Naive thymus-derived CD4-positive, alpha-beta T cell (primary cell): Measurements from ENCODE around the gene TMEM169. TPM values are rescaled to one million over a fixed set of nuclear protein-coding genes. Genes with fewer than 3 reads are reported as not detected.

ENCODE experiments used
- ATAC-seq: fragments of 150-1000 bp; cut with Tn5 transposase; 2 replicates; pipeline ENCODE4 v1.10.0; 2021; ENCODE audit warnings: mild to moderate bottlenecking, moderate library complexity
- CTCF ChIA-PET: fragments of 350-600 bp; sonication (Branson Sonifier 250); formaldehyde crosslinking; loops from one replicate; lab custom pipeline; 2021; ENCODE audit warnings: antibody characterized with exemption; lab: Charles Lee
- POLR2A ChIA-PET: fragments of 350-600 bp; sonication (Branson Sonifier 250); formaldehyde crosslinking; loops from one replicate; lab custom pipeline; 2021; ENCODE audit warnings: antibody characterized with exemption, inconsistent platforms; lab: Charles Lee
- DNase-seq, 9 donors: peaks; one replicate each; pipeline versions ENCODE4 v3.0.0 to v3.0.0-alpha.2; 2020 to 2022; ENCODE audit warnings: mixed read lengths in 1 of 9
- H3K27ac ChIP-seq: one replicate; pipeline ENCODE4 v1.7.0; 2013; ENCODE audit warnings: mild to moderate bottlenecking, low read depth, low read length, moderate library complexity
- H3K27me3 ChIP-seq, 2 donors: one replicate each; pipeline ENCODE4 v1.7.0; 2013; ENCODE audit warnings: low read length in 2 of 2, mild to moderate bottlenecking in 2 of 2, moderate library complexity in 2 of 2; ENCODE audit not compliant: control insufficient read depth in 2 of 2, insufficient read depth in 2 of 2
- H3K36me3 ChIP-seq, 3 experiments: 1 replicate in 2 of 3; 2 replicates in 1 of 3; pipeline ENCODE4 v1.7.0; 2013; ENCODE audit warnings: low read length in 3 of 3, mild to moderate bottlenecking in 3 of 3, moderate library complexity in 1 of 3; ENCODE audit not compliant: insufficient read depth in 3 of 3, control insufficient read depth in 2 of 3
- H3K4me1 ChIP-seq, 2 donors: one replicate each; pipeline ENCODE4 v1.7.0; 2013; ENCODE audit warnings: low read length in 2 of 2, mild to moderate bottlenecking in 2 of 2, moderate library complexity in 1 of 2; ENCODE audit not compliant: control insufficient read depth in 2 of 2, insufficient read depth in 2 of 2
- H3K4me3 ChIP-seq: 2 replicates; pipeline ENCODE4 v1.7.0; 2013; ENCODE audit warnings: mild to moderate bottlenecking, low read length
- H3K9me3 ChIP-seq, 3 experiments: 1 replicate in 2 of 3; 2 replicates in 1 of 3; pipeline ENCODE4 v1.7.0; 2013; ENCODE audit warnings: low read length in 3 of 3; ENCODE audit not compliant: control insufficient read depth in 2 of 3
- H3K27ac Mint-ChIP-seq, 9 donors: one replicate each; pipeline ENCODE4 v1.8.0; 2020 to 2022; ENCODE audit warnings: mixed read lengths in 9 of 9, mild to moderate bottlenecking in 8 of 9, moderate library complexity in 5 of 9, inconsistent platforms in 2 of 9
- H3K27me3 Mint-ChIP-seq, 5 donors: one replicate each; pipeline ENCODE4 v1.8.0; 2021 to 2022; ENCODE audit warnings: mixed read lengths in 5 of 5, mild to moderate bottlenecking in 1 of 5
- H3K36me3 Mint-ChIP-seq, 5 donors: one replicate each; pipeline ENCODE4 v1.8.0; 2020 to 2022; ENCODE audit warnings: mixed read lengths in 5 of 5, mild to moderate bottlenecking in 3 of 5, inconsistent platforms in 1 of 5
- H3K4me1 Mint-ChIP-seq, 7 donors: one replicate each; pipeline ENCODE4 v1.8.0; 2020 to 2022; ENCODE audit warnings: mixed read lengths in 7 of 7, mild to moderate bottlenecking in 3 of 7, inconsistent platforms in 1 of 7
- H3K4me3 Mint-ChIP-seq, 10 donors: one replicate each; pipeline ENCODE4 v1.8.0; 2020 to 2022; ENCODE audit warnings: mild to moderate bottlenecking in 10 of 10, mixed read lengths in 10 of 10, moderate library complexity in 6 of 10, inconsistent platforms in 2 of 10
- H3K9me3 Mint-ChIP-seq, 11 donors: one replicate each; pipeline ENCODE4 v1.8.0; 2020 to 2022; ENCODE audit warnings: mixed read lengths in 11 of 11, mild to moderate bottlenecking in 4 of 11, inconsistent platforms in 1 of 11, moderate library complexity in 1 of 11
- intact Hi-C, 2 donors: fragments of 100-400 bp; cut with micrococcal nuclease; formaldehyde crosslinking; loops; one replicate each; pipeline ENCODE4 v1.15.1; 2023
- polyA plus RNA-seq, 2 donors: library from polyadenylated mRNA; unstranded; fragments of 300-500 nt; fragmentation: Illumina TruSeq; gene quantifications; one replicate each; pipeline ENCODE4 v1.2.3, GENCODE V29; 2021
- total RNA-seq, 6 experiments: library from RNA in 5 of 6; stranded (reverse) in 5 of 6; gene quantifications; 1 replicate in 5 of 6; 2 replicates in 1 of 6; pipeline ENCODE4 v1.2.3 and lab custom pipeline; 2021 to 2026

TMEM169 gene
- total and polyA plus RNA-seq, 7 experiments from 2014 or later = 2.0 to 5.1 (median 3.7) TPM

DNA sequence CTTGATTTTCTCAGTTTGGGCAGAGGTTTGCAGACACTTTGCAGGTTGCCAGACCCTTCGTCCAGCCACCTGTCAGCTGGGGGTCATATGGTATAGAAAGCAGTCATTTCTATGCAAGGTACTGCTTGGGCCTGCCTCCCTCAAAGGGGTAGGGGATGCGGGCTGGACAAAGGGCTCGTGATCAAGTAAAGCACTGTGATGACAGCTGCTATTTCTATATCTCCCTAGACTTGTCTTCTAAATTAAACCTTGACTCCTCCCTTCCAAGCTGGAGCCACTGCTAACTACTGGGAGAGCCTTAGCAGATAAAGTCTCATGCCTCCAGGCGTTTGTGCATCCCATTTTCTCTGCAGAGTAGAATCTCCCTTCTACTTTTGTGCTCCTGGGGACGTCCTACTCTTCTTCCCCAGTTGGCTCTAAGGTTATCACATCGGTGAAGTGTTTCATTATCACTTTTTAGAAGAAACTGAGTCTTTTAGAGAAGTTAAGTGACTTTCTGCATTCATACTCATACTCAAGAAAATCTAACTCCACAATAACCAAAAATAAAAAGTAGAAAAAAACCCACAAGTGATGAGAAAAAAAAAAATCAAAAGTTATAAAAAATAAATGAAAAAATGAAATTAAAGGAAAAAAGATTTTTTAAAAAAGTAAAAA, 26.7 kb downstream of the TMEM169 start:
- H3K4me3 Mint-ChIP-seq = peak overlapping the region; percentile 96 to 100 (median 100)
- ATAC-seq (no peak), DNase-seq (no peak)
- H3K9me3 ChIP-seq = no peaks in the 10 kb centered on the region
- CTCF ChIA-PET = interaction anchor here (0.6 to 3.8 kb wide), 6 partner anchors 15 to 400 kb away, joined by 3 to 14 read pairs (median 5); partner anchors contain the start of genes PECR and TMEM169
- POLR2A ChIA-PET = interaction anchor here (0.6 to 8.9 kb wide), 17 partner anchors 9 to 1699 kb away, joined by 3 to 166 read pairs (median 5); partner anchors contain the start of genes PECR, SMARCAL1 and TMEM169
- H3K27ac ChIP-seq = peak overlapping the region; percentile 95
- peaks cover 14 to 49% (median 44%) of the 10 kb centered on the region in 7 donors for H3K4me1 Mint-ChIP-seq
- H3K27ac Mint-ChIP-seq = peak overlapping the region; percentile 73 to 100 (median 99)
- H3K27me3 ChIP-seq = no peaks in the 10 kb centered on the region
- H3K36me3 Mint-ChIP-seq = peaks cover 5 to 35% (median 20%) of the 10 kb centered on the region in 5 donors
- peaks cover 0 to 6% (median 0%) of the 10 kb centered on the region in 11 donors for H3K9me3 Mint-ChIP-seq
- intact Hi-C loops = no loop called here
- peaks cover 0 to 4% (median 0%) of the 10 kb centered on the region in 5 donors for H3K27me3 Mint-ChIP-seq
- H3K36me3 ChIP-seq = peaks cover 0 to 27% (median 0%) of the 10 kb centered on the region in 3 experiments
- H3K4me3 ChIP-seq = peak overlapping the region; percentile 96
- H3K4me1 ChIP-seq = peaks cover 21 to 24% of the 10 kb centered on the region in 2 donors

DNA sequence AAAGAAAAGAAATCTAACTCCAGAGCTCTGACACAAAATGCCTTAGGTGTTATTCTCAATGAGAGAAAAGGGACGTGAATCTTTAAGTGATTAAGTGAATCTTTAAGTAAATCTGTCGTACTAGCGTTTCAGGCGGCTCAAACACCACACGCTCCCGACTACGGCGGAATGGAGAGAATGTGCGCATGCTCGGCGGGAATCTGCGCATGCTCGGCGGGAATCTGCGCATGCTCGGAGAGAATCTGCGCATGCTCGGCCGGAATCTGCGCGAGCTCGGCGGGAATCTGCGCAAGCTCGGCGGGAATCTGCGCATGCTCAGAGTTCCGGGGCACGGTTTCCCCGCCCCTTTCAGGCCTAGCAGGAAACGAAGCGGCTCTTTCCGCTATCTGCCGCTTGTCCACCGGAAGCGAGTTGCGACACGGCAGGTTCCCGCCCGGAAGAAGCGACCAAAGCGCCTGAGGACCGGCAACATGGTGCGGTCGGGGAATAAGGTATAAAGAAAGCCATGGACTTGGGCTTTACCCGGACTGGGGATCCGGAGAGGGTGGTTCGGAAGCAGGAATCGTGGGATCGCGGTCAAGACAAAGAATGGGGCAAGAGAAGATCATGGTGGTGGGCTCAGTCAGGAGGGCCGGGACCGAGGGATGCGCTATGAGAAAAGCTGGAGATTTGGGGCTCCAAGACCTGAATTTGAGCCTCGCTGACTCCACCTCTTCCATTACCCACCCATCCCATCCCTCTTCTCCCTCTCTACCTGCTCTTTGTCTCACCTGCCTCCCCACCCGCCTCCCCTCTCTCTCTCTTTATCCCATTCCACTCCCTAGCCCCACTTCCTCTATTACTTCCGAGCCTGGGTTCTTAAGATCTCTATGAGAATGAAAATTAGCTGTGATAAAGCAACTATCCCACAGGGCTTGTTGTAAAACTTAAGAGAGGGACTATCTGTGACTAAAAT, 27.5 kb downstream of the TMEM169 start, which contains the start of gene XRCC5:
XRCC5 (plus strand) TSS at position 382 of the 955 bp plus-strand sequence; CDS start at position 471, 89 bp downstream.
- peak within 1 kb of the TSS; percentile 95 for H3K27ac ChIP-seq
- intact Hi-C loops = loop anchor here (1.0 kb wide), 8 partner anchors 25 to 1300 kb away; partner anchors contain the start of genes BARD1 (in 2 of the 2), RPL37A (in 2 of the 2), SMARCAL1 (in 2 of the 2) and ATIC (in 1 of the 2)
- H3K27me3 ChIP-seq = no peaks in the 10 kb centered on the region
- ChIA-PET CTCF (interaction anchor here (0.6 to 3.8 kb wide), 12 partner anchors 11 to 549 kb away, joined by 3 to 14 read pairs (median 4); partner anchors contain the start of genes PECR and TMEM169), POLR2A (interaction anchor here (0.7 to 8.9 kb wide), 20 partner anchors 8 to 1698 kb away, joined by 3 to 166 read pairs (median 4); partner anchors contain the start of genes PECR, SMARCAL1 and TMEM169)
- DNase-seq (peak; percentile 95 to 97 (median 97)), ATAC-seq (peak; percentile 93)
- peaks cover 5 to 42% (median 23%) of the 10 kb centered on the region in 5 donors for H3K36me3 Mint-ChIP-seq
- H3K4me3 Mint-ChIP-seq = peak within 1 kb of the TSS; percentile 96 to 100 (median 100)
- peak within 1 kb of the TSS; percentile 97 to 100 (median 100) for H3K27ac Mint-ChIP-seq
- H3K9me3 ChIP-seq = no peaks in the 10 kb centered on the region
- H3K4me1 Mint-ChIP-seq = peaks cover 20 to 57% (median 52%) of the 10 kb centered on the region in 7 donors
- peaks cover 0 to 4% (median 0%) of the 10 kb centered on the region in 5 donors for H3K27me3 Mint-ChIP-seq
- peaks cover 0 to 6% (median 0%) of the 10 kb centered on the region in 11 donors for H3K9me3 Mint-ChIP-seq
- peaks cover 6 to 35% (median 6%) of the 10 kb centered on the region in 3 experiments for H3K36me3 ChIP-seq
- peaks cover 24 to 30% of the 10 kb centered on the region in 2 donors for H3K4me1 ChIP-seq
- peak within 1 kb of the TSS; percentile 96 for H3K4me3 ChIP-seq

DNA sequence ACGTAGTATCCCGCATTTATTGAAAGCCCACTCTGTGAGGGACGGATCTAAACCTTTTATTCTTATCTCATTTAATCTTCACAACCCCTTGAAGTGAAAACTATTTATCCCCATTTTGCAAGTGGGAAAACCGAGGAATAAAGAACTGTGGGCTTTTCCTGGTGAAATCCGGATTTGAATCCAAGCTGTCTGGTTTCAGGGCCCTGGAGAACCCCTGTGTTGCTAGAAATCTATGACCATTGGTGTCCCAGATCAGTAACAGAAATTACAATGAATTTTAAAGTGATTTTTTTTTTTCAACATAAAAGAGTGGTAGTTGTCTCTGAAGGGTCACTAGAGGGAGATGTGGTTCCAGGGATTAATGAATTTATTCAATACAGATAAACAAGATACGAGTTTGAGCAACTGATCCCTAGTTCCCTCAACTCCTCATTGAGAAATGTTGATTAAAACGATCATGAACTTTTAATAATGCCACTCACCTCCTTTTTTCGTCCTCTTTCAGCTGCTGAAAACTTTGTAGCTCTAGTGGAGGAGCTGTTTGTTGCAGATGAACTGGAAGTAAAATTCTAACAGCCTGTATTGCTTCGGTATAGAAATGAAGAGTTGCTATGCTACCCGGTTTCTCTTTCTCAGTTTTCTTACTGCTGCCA, 28.4 kb downstream of the TMEM169 start:
- peak overlapping the region; percentile 95 for H3K27ac ChIP-seq
- Mint-ChIP-seq H3K4me1 (peaks cover 26 to 65% (median 59%) of the 10 kb centered on the region in 7 donors), H3K27me3 (peaks cover 0 to 6% (median 0%) of the 10 kb centered on the region in 5 donors), H3K27ac (peak overlapping the region; percentile 97 to 100 (median 100)), H3K36me3 (peaks cover 5 to 51% (median 28%) of the 10 kb centered on the region in 5 donors), H3K9me3 (peaks cover 0 to 11% (median 0%) of the 10 kb centered on the region in 11 donors), H3K4me3 (peak overlapping the region; percentile 96 to 100 (median 100))
- peaks cover 8 to 37% (median 8%) of the 10 kb centered on the region in 3 experiments for H3K36me3 ChIP-seq
- intact Hi-C loops = loop anchor here (1.0 to 5.0 kb wide), 12 partner anchors 10 to 1301 kb away; partner anchors contain the start of genes ATIC (in 2 of the 2), BARD1 (in 2 of the 2), RPL37A (in 2 of the 2) and SMARCAL1 (in 2 of the 2)
- ChIA-PET POLR2A (interaction anchor here (0.9 to 8.9 kb wide), 10 partner anchors 10 to 78 kb away, joined by 3 to 166 read pairs (median 7); partner anchors contain the start of genes PECR and TMEM169), CTCF (interaction anchor here (0.7 to 3.8 kb wide), 11 partner anchors 10 to 548 kb away, joined by 3 to 14 read pairs (median 4); partner anchors contain the start of genes PECR and TMEM169)
- peaks cover 28 to 36% of the 10 kb centered on the region in 2 donors for H3K4me1 ChIP-seq
- peak overlapping the region; percentile 96 for H3K4me3 ChIP-seq
- ATAC-seq (no peak), DNase-seq (peak in 7 of 9 donors; percentile 14 to 52 (median 33))
- H3K9me3 ChIP-seq = no peaks in the 10 kb centered on the region
- no peaks in the 10 kb centered on the region for H3K27me3 ChIP-seq

DNA sequence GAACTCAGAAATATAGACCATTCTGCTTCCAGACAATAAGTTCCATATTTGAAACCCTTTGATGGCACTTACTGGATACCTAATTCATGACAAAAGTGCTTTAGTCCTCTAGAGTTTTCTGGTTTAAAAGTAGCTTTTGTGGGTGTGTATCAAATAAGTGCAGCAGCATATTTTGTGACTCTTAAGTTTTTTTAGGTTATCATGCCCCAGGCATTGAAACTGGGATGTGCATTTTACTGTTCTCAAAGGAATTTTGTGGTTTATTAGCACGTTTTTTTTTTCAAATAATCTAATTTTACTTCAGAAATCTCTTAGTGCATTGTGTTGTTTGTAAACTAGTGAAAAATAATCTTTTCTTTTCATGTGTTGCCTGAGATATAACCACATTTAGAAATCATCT, 28.9 kb downstream of the TMEM169 start:
- H3K4me1 Mint-ChIP-seq = peaks cover 31 to 70% (median 62%) of the 10 kb centered on the region in 7 donors
- H3K4me1 ChIP-seq = peaks cover 33 to 39% of the 10 kb centered on the region in 2 donors
- H3K36me3 Mint-ChIP-seq = peaks cover 5 to 51% (median 28%) of the 10 kb centered on the region in 5 donors

GRCh38 chr2:216111122-216111521, 29.4 kb downstream of the TMEM169 start:
- Mint-ChIP-seq H3K27ac (peak overlapping the region; percentile 35 to 100 (median 100)), H3K4me3 (peak overlapping the region; percentile 45 to 100 (median 100))

More for the DNA sequence above, 28.9 kb downstream of the TMEM169 start:
- Mint-ChIP-seq H3K27ac (peak overlapping the region; percentile 97 to 100 (median 100)), H3K4me3 (peak overlapping the region; percentile 96 to 100 (median 100)), H3K9me3 (peaks cover 0 to 11% (median 0%) of the 10 kb centered on the region in 11 donors), H3K27me3 (peaks cover 0 to 6% (median 0%) of the 10 kb centered on the region in 5 donors)
- ATAC-seq = no peak
- no peak for DNase-seq
- Histone ChIP-seq H3K9me3 (no peaks in the 10 kb centered on the region), H3K4me3 (peak overlapping the region; percentile 96), H3K27me3 (no peaks in the 10 kb centered on the region), H3K36me3 (peaks cover 8 to 37% (median 8%) of the 10 kb centered on the region in 3 experiments), H3K27ac (peak overlapping the region; percentile 95)
- intact Hi-C loops = loop anchor here (1.0 to 5.0 kb wide), 5 partner anchors 10 to 798 kb away; partner anchors contain the start of gene ATIC (in 1 of the 2)
- ChIA-PET CTCF (interaction anchor here (0.9 to 3.8 kb wide), 5 partner anchors 19 to 47 kb away, joined by 3 to 14 read pairs (median 4); partner anchors contain the start of genes PECR and TMEM169), POLR2A (interaction anchor here (0.9 to 8.9 kb wide), 6 partner anchors 10 to 69 kb away, joined by 3 to 166 read pairs (median 14); partner anchors contain the start of genes PECR and TMEM169)

More at GRCh38 chr2:216111122-216111521, 29.4 kb downstream of the TMEM169 start:
- intact Hi-C loops = loop anchor here in 1 of 2 donors (5.0 kb wide), 1 partner anchor 799 kb away; the partner anchor contains the start of gene ATIC
- no peaks in the 10 kb centered on the region for H3K9me3 ChIP-seq
- H3K4me1 Mint-ChIP-seq = peaks cover 32 to 75% (median 65%) of the 10 kb centered on the region in 7 donors
- H3K36me3 Mint-ChIP-seq = peaks cover 5 to 53% (median 29%) of the 10 kb centered on the region in 5 donors
- DNase-seq (no peak), ATAC-seq (no peak)
- H3K27ac ChIP-seq = peak overlapping the region; percentile 95
- no peaks in the 10 kb centered on the region for H3K27me3 ChIP-seq
- H3K36me3 ChIP-seq = peaks cover 8 to 39% (median 9%) of the 10 kb centered on the region in 3 experiments
- no peak overlapping the region for H3K4me3 ChIP-seq
- ChIA-PET CTCF (interaction anchor here (0.6 to 3.8 kb wide), 4 partner anchors 19 to 400 kb away, joined by 3 to 14 read pairs (median 4); no protein-coding TSS in a partner anchor), POLR2A (interaction anchor here (0.7 to 8.9 kb wide), 6 partner anchors 9 to 1430 kb away, joined by 3 to 166 read pairs (median 10); partner anchors contain the start of genes PECR and TMEM169)
- peaks cover 0 to 11% (median 0%) of the 10 kb centered on the region in 11 donors for H3K9me3 Mint-ChIP-seq
- peaks cover 0 to 6% (median 0%) of the 10 kb centered on the region in 5 donors for H3K27me3 Mint-ChIP-seq
- H3K4me1 ChIP-seq = peaks cover 33 to 41% of the 10 kb centered on the region in 2 donors
